Stimulated activated CD4-positive, alpha-beta T cell treated with anti-CD3 and anti-CD28 coated beads, Interleukin-2, amount 100 ng/mL, for 48 hours (primary cell): Measurements from ENCODE around the gene LCN12.
"Not testable (repeated sequence)": the region's sequence is repeated elsewhere in the genome, so short reads cannot be mapped to it uniquely, and the experiment has no call there.

ENCODE experiments used
- DNase-seq, 2 donors: peaks; one replicate each; pipeline ENCODE4 v3.0.0-alpha.2; 2020

Gene LCN12

GRCh38 chr9:136991993-136992818, 40.1 kb downstream of the LCN12 start, which contains the start of gene PAXX:
TSS of gene PAXX (plus strand) at chr9:136992422. CDS start at chr9:136992444, 22 bp downstream.
- DNase-seq, result peak; percentile 96 to 97

GRCh38 chr9:136992819-136993369, 40.8 kb downstream of the LCN12 start:
- no peak for DNase-seq

- no peak for DNase-seq
Observed at GRCh38 chr9:136994180-136994887, 42.3 kb downstream of the LCN12 start.

GRCh38 chr9:136994888-136995230, 42.8 kb downstream of the LCN12 start:
- DNase-seq, result no peak

- DNase-seq, result no peak
Observed at GRCh38 chr9:136995362-136995761, 43.3 kb downstream of the LCN12 start.

GRCh38 chr9:136995772-136996311, 43.8 kb downstream of the LCN12 start:
- no peak for DNase-seq

- DNase-seq, result no peak
Observed at GRCh38 chr9:136996361-136997292, 44.6 kb downstream of the LCN12 start, which contains the start of gene CLIC3. TSS of gene CLIC3 (minus strand) at chr9:136996568. CDS start at chr9:136996543, 25 bp downstream.

- DNase-seq, result no peak
Observed at GRCh38 chr9:136997371-136997770, 45.3 kb downstream of the LCN12 start.

- no peak for DNase-seq
Observed at GRCh38 chr9:136997830-136998234, 45.8 kb downstream of the LCN12 start.

- no peak for DNase-seq
Observed at GRCh38 chr9:137000177-137000930, 48.3 kb downstream of the LCN12 start.

- DNase-seq, result no peak
Observed at GRCh38 chr9:137001857-137002645, 50.0 kb downstream of the LCN12 start.

- no peak for DNase-seq
Observed at GRCh38 chr9:137002646-137003041, 50.6 kb downstream of the LCN12 start.

GRCh38 chr9:137004285-137004684, 52.2 kb downstream of the LCN12 start:
- DNase-seq, result not testable (repeated sequence)
